Activated CD4-positive, alpha-beta T cell treated with anti-CD3 and anti-CD28 coated beads for 48 hours (primary cell): Measurements from ENCODE around the gene HAPLN2.

Source experiments
- DNase-seq: peaks from one replicate; pipeline ENCODE4 v3.0.0-alpha.2; 2020

Gene HAPLN2

GRCh38 chr1:156664767-156665411, 45.7 kb downstream of the HAPLN2 start:
- no peak for DNase-seq

GRCh38 chr1:156665539-156665938, 46.3 kb downstream of the HAPLN2 start:
- no peak for DNase-seq

- no peak for DNase-seq
Measured at GRCh38 chr1:156666862-156667609, 47.8 kb downstream of the HAPLN2 start.

GRCh38 chr1:156667610-156667967, 48.4 kb downstream of the HAPLN2 start:
- no peak for DNase-seq

- no peak for DNase-seq
Measured at GRCh38 chr1:156667968-156668709, 48.9 kb downstream of the HAPLN2 start.

GRCh38 chr1:156668801-156669637, 49.8 kb downstream of the HAPLN2 start:
- DNase-seq, result no peak

GRCh38 chr1:156669794-156670193, 50.6 kb downstream of the HAPLN2 start:
- no peak for DNase-seq

- DNase-seq, result no peak
Measured at GRCh38 chr1:156670359-156670758, 51.1 kb downstream of the HAPLN2 start.

GRCh38 chr1:156670791-156671190, 51.6 kb downstream of the HAPLN2 start:
- DNase-seq, result no peak

GRCh38 chr1:156671804-156672203, 52.6 kb downstream of the HAPLN2 start:
- DNase-seq, result no peak

- no peak for DNase-seq
Measured at GRCh38 chr1:156673387-156674121, 54.3 kb downstream of the HAPLN2 start.
